ENCODE results near the gene KLF15.

GRCh38 chr3:126311338-126311978 is 45.8 kb downstream of the KLF15 start:
- TF ChIP-seq, protein P1, sequence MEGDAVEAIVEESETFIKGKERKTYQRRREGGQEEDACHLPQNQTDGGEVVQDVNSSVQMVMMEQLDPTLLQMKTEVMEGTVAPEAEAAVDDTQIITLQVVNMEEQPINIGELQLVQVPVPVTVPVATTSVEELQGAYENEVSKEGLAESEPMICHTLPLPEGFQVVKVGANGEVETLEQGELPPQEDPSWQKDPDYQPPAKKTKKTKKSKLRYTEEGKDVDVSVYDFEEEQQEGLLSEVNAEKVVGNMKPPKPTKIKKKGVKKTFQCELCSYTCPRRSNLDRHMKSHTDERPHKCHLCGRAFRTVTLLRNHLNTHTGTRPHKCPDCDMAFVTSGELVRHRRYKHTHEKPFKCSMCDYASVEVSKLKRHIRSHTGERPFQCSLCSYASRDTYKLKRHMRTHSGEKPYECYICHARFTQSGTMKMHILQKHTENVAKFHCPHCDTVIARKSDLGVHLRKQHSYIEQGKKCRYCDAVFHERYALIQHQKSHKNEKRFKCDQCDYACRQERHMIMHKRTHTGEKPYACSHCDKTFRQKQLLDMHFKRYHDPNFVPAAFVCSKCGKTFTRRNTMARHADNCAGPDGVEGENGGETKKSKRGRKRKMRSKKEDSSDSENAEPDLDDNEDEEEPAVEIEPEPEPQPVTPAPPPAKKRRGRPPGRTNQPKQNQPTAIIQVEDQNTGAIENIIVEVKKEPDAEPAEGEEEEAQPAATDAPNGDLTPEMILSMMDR (optimal IDR thresholded peaks at IDR 0.05 in 1 of 3, IDR thresholded peaks at IDR 0.05 in 1 of 3, conservative IDR thresholded peaks at IDR 0.05 in 1 of 3; ENCODE audit: extremely low read depth in 1 of 3, insufficient read depth in 2 of 3, low read length in 3 of 3) = no peak
- TF ChIP-seq EZH2 (IDR thresholded peaks at IDR 0.05; ENCODE audit: low read length) = no peak
